ENCODE results near the gene RICTOR. TPM values are rescaled to one million over a fixed set of nuclear protein-coding genes. Genes with fewer than 3 reads are reported as not detected.

The RICTOR gene
- total RNA-seq, 1 experiment from 2014 or later, result 22.4 TPM

- DNase-seq (ENCODE audit: low spot score), result no peak
- CTCF ChIA-PET, result no interaction called here
- TF ChIP-seq EMX1 (CRISPR knock-in tag; IDR thresholded peaks at IDR 0.05) (no peak), NR1H2 (CRISPR knock-in tag; IDR thresholded peaks at IDR 0.05) (no peak), CREM (CRISPR knock-in tag; IDR thresholded peaks at IDR 0.05) (no peak)
- 0 out of 2 replicates have a peak, but pooled peaks cover 3% of the 10 kb centered on the region for H3K9me3 Mint-ChIP-seq
- H3K36me3 Mint-ChIP-seq, result no peaks in the 10 kb centered on the region
- no peaks in the 10 kb centered on the region for H3K27me3 Mint-ChIP-seq (ENCODE audit: low read depth)
- H3K27ac Mint-ChIP-seq, result no peak overlapping the region
- no peak for ATAC-seq
- H3K4me3 Mint-ChIP-seq, result no peak overlapping the region
- 0 out of 2 replicates have a peak, but pooled peaks cover 6% of the 10 kb centered on the region for H3K4me1 Mint-ChIP-seq
- POLR2A ChIA-PET, result no interaction called here
Measured at GRCh38 chr5:39082995-39083394, 8.8 kb upstream of the RICTOR start.

GRCh38 chr5:39080597-39081204 lies 6.5 kb upstream of the RICTOR start:
- no peak for TF ChIP-seq KAT7 (CRISPR knock-in tag; IDR thresholded peaks at IDR 0.05; ENCODE audit: borderline replicate concordance)
- peak; percentile 84 for TF ChIP-seq CTCF (IDR thresholded peaks at IDR 0.05)
- H3K9me3 Mint-ChIP-seq, result 0 out of 2 replicates have a peak, but pooled peaks cover 3% of the 10 kb centered on the region
- peak; percentile 91 for ATAC-seq
- CTCF ChIA-PET, result interaction anchor here (0.6 to 2.9 kb wide), 33 partner anchors 10 to 612 kb away, joined by 3 to 29 read pairs (median 3); no protein-coding TSS in a partner anchor
- peak; percentile 49 for DNase-seq (ENCODE audit: low spot score)
- peaks cover 22% of the 10 kb centered on the region for H3K4me1 Mint-ChIP-seq
- H3K36me3 Mint-ChIP-seq, result no peaks in the 10 kb centered on the region
- H3K27me3 Mint-ChIP-seq (ENCODE audit: low read depth), result no peaks in the 10 kb centered on the region
- POLR2A ChIA-PET, result no interaction called here
- H3K4me3 Mint-ChIP-seq, result no peak overlapping the region
- 0 out of 2 replicates have a peak overlapping the region, but pooled peaks have one; percentile 82 for H3K27ac Mint-ChIP-seq

- POLR2A ChIA-PET, result interaction anchor here (0.6 kb wide), 1 partner anchor 78 kb away, joined by 3 read pairs; no protein-coding TSS in a partner anchor
- peaks cover 27% of the 10 kb centered on the region for H3K4me1 Mint-ChIP-seq
- no peak for DNase-seq (ENCODE audit: low spot score)
Measured at GRCh38 chr5:39080168-39080567, 6.0 kb upstream of the RICTOR start.

More at GRCh38 chr5:39080168-39080567, 6.0 kb upstream of the RICTOR start:
- CTCF ChIA-PET, result interaction anchor here (0.8 to 2.9 kb wide), 13 partner anchors 13 to 271 kb away, joined by 3 to 29 read pairs (median 5); no protein-coding TSS in a partner anchor
- no peaks in the 10 kb centered on the region for H3K27me3 Mint-ChIP-seq (ENCODE audit: low read depth)
- no peaks in the 10 kb centered on the region for H3K36me3 Mint-ChIP-seq
- no peak overlapping the region for H3K27ac Mint-ChIP-seq
- TF ChIP-seq ESRRA (CRISPR knock-in tag; IDR thresholded peaks at IDR 0.05; ENCODE audit: borderline replicate concordance) (no peak), GABPB1 (CRISPR knock-in tag; IDR thresholded peaks at IDR 0.05) (no peak), NR3C1 (CRISPR knock-in tag; conservative IDR thresholded peaks at IDR 0.05; ENCODE audit: low read depth) (no peak), FOXP1 (CRISPR knock-in tag; IDR thresholded peaks at IDR 0.05; ENCODE audit: borderline replicate concordance) (no peak), ZNF671 (CRISPR knock-in tag; IDR thresholded peaks at IDR 0.05) (no peak), ELF4 (CRISPR knock-in tag; IDR thresholded peaks at IDR 0.05; ENCODE audit: low read depth) (no peak), ZMAT4 (CRISPR knock-in tag; IDR thresholded peaks at IDR 0.05) (no peak), NFYB (CRISPR knock-in tag; conservative IDR thresholded peaks at IDR 0.05; ENCODE audit: low read depth) (no peak), SP1 (CRISPR knock-in tag; conservative IDR thresholded peaks at IDR 0.05) (no peak), E2F4 (CRISPR knock-in tag; IDR thresholded peaks at IDR 0.05; ENCODE audit: borderline replicate concordance, low read depth) (no peak), CBFB (CRISPR knock-in tag; IDR thresholded peaks at IDR 0.05; ENCODE audit: low read depth) (no peak), NFATC4 (CRISPR knock-in tag; IDR thresholded peaks at IDR 0.05) (no peak), ZNF121 (CRISPR knock-in tag; IDR thresholded peaks at IDR 0.05) (no peak)
- TF ChIP-seq, protein P1, sequence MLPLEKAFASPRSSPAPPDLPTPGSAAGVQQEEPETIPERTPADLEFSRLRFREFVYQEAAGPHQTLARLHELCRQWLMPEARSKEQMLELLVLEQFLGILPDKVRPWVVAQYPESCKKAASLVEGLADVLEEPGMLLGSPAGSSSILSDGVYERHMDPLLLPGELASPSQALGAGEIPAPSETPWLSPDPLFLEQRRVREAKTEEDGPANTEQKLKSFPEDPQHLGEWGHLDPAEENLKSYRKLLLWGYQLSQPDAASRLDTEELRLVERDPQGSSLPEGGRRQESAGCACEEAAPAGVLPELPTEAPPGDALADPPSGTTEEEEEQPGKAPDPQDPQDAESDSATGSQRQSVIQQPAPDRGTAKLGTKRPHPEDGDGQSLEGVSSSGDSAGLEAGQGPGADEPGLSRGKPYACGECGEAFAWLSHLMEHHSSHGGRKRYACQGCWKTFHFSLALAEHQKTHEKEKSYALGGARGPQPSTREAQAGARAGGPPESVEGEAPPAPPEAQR (CRISPR knock-in tag; IDR thresholded peaks at IDR 0.05), result no peak
- TF ChIP-seq, protein P2, sequence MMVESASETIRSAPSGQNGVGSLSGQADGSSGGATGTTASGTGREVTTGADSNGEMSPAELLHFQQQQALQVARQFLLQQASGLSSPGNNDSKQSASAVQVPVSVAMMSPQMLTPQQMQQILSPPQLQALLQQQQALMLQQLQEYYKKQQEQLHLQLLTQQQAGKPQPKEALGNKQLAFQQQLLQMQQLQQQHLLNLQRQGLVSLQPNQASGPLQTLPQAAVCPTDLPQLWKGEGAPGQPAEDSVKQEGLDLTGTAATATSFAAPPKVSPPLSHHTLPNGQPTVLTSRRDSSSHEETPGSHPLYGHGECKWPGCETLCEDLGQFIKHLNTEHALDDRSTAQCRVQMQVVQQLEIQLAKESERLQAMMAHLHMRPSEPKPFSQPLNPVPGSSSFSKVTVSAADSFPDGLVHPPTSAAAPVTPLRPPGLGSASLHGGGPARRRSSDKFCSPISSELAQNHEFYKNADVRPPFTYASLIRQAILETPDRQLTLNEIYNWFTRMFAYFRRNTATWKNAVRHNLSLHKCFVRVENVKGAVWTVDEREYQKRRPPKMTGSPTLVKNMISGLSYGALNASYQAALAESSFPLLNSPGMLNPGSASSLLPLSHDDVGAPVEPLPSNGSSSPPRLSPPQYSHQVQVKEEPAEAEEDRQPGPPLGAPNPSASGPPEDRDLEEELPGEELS (CRISPR knock-in tag; IDR thresholded peaks at IDR 0.05), result no peak
- TF ChIP-seq, protein P3, sequence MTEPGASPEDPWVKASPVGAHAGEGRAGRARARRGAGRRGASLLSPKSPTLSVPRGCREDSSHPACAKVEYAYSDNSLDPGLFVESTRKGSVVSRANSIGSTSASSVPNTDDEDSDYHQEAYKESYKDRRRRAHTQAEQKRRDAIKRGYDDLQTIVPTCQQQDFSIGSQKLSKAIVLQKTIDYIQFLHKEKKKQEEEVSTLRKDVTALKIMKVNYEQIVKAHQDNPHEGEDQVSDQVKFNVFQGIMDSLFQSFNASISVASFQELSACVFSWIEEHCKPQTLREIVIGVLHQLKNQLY (CRISPR knock-in tag; IDR thresholded peaks at IDR 0.05), result no peak
- no peaks in the 10 kb centered on the region for H3K9me3 Mint-ChIP-seq
- H3K4me3 Mint-ChIP-seq, result no peak overlapping the region
- no peak for ATAC-seq
